Ovary (tissue), 9 donors: ENCODE data around the gene CDCA4. TPM values are rescaled to one million over a fixed set of nuclear protein-coding genes. Genes with fewer than 3 reads are reported as not detected.

Experiments
- DNase-seq, 5 donors: peaks; one replicate each; pipeline ENCODE4 v3.0.0-alpha.2; 2019 to 2020
- H3K27ac ChIP-seq, 2 donors: fragments of 200-600 bp; one replicate each; pipeline versions ENCODE4 v1.5.1 to v1.8.0; 2019 to 2022
- H3K27me3 ChIP-seq: fragments of 200-600 bp; one replicate; pipeline ENCODE4 v1.8.0; 2022
- H3K36me3 ChIP-seq: fragments of 200-600 bp; sonication (generic); one replicate; pipeline ENCODE4 v1.5.1; 2019
- H3K4me1 ChIP-seq: one replicate; pipeline ENCODE4 v1.8.1; 2013; ENCODE audit warnings: mild to moderate bottlenecking, moderate library complexity; ENCODE audit not compliant: insufficient read depth
- H3K4me3 ChIP-seq: fragments of 200-600 bp; sonication (generic); one replicate; pipeline ENCODE4 v1.5.1; 2017
- H3K9me3 ChIP-seq, 2 donors: fragments of 200-600 bp in 1 of 2; sonication (generic) in 1 of 2; one replicate each; pipeline versions ENCODE4 v1.5.1 to v1.8.1; 2013 to 2019; ENCODE audit warnings: mild to moderate bottlenecking in 1 of 2, moderate library complexity in 1 of 2
- EP300 ChIP-seq: sonication (generic); formaldehyde crosslinking; IDR thresholded peaks from one replicate; pipeline ENCODE4 v1.6.1; 2017; ENCODE audit warnings: antibody characterized with exemption
- POLR2A ChIP-seq: fragments of 450-650 bp; IDR thresholded peaks from one replicate; pipeline ENCODE4 v1.6.1; 2017; ENCODE audit warnings: antibody characterized with exemption, mild to moderate bottlenecking, moderate library complexity
- WGBS, 3 donors: extraction: QIAGEN DNeasy Blood & Tissue Kit in 1 of 3; methylation state at CpG; one replicate each; pipeline versions ENCODE4 v1.1.5 to v1.1.7; 2013 to 2017; 5-methylcytosine and 5-hydroxymethylcytosine counted together
- intact Hi-C, 4 donors: fragments of 100-400 bp; cut with DNase I; formaldehyde crosslinking; loops; one replicate each; pipeline versions ENCODE4 v1.11.0 to v1.15.1; 2022 to 2023
- polyA plus RNA-seq, 2 donors: library from polyadenylated mRNA; stranded (reverse); fragments of 200-250 nt in 1 of 2; fragments of 350-450 nt in 1 of 2; fragmentation: Illumina TruSeq in 1 of 2; extraction: RNeasy Lipid Tissue Mini Kit (QIAGEN cat#74804) in 1 of 2; gene quantifications; one replicate each; pipeline ENCODE4 v1.2.3, GENCODE V29; 2013 to 2014
- total RNA-seq, 7 donors: library from RNA; depleted of rRNA in 2 of 7; stranded (reverse); fragments of >200 nt in 2 of 7; fragmentation: NEBNext Ultra II Directional in 3 of 7; extraction: Animal tissue kit (Norgen Biotek cat#: 25700) in 3 of 7; gene quantifications; one replicate each; pipeline versions ENCODE4 v1.1.0 to v1.2.4, GENCODE V29; 2016 to 2023
- TF ChIP-seq, protein P1 (sequence below), 3 donors: fragments of 450-650 bp in 2 of 3; fragments of 200-600 bp in 1 of 3; IDR thresholded peaks; one replicate each; pipeline versions ENCODE4 v1.5.1 to v1.8.0; 2016 to 2022; ENCODE audit warnings: antibody characterized with exemption in 3 of 3, mild to moderate bottlenecking in 1 of 3
- donor health status: DM: no; HTN: no; CAD: no; lungs with moderate emphysema.
- donor health status: DM: no; HTN: no; CAD: no.
- donor health status: Bipolar disorder and iron deficiency.
- donor health status: DM: yes; HTN: yes; CAD: no.
- donor health status: DM: no; HTN: no; CAD: no.
- donor health status: DM: yes; HTN: yes; CAD: no.

CDCA4 gene
- total and polyA plus RNA-seq, 9 donors = 2.9 to 9.4 (median 7.4) TPM

DNA sequence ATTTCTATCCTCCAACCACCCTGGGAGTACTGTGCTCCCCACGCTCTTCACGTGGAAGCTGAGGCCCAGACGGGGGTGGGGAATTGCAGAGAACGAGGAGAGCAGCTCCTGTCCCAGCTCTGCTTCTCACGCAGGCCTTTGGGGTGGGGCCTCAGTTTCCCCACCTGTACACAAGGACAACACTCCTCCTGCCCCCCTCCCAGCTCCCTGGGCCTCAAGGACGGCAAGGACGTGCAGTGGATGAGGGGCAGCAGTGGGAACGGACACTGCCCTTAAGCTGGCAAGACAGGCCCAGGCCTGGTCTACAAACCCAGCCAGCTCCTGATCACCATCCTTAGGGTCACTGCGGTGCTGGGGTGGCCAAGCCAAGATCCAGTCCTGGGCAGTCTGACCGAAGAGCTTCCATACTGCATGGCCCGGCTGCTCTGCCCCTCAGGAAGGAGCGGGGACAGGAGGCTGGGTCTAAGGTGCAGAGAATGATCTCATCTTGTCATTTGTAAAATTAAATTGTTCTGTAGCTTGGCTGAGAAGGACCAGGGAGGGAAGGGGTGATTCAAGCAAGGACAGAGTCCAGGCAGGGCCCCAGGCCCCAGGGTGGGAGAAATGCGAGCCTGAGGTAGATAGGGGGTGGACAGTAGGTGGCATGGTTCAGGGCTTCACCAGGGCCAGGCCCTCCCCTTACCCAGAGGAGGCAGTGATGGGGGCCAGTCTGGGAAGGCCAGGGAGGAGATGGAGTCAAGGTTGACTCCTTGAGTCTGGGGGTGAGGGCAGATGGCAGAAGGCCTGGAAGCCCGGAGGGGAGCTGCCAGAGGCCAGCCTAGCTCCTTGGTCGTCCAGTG is 36.6 kb downstream of the CDCA4 start:
- no peak overlapping the region for H3K4me3 ChIP-seq
- peaks cover 4% of the 10 kb centered on the region for H3K4me1 ChIP-seq
- H3K27me3 ChIP-seq = no peaks in the 10 kb centered on the region
- no peaks in the 10 kb centered on the region for H3K9me3 ChIP-seq
- TF ChIP-seq EP300 = no peak
- no peak for TF ChIP-seq POLR2A
- TF ChIP-seq, protein P1, sequence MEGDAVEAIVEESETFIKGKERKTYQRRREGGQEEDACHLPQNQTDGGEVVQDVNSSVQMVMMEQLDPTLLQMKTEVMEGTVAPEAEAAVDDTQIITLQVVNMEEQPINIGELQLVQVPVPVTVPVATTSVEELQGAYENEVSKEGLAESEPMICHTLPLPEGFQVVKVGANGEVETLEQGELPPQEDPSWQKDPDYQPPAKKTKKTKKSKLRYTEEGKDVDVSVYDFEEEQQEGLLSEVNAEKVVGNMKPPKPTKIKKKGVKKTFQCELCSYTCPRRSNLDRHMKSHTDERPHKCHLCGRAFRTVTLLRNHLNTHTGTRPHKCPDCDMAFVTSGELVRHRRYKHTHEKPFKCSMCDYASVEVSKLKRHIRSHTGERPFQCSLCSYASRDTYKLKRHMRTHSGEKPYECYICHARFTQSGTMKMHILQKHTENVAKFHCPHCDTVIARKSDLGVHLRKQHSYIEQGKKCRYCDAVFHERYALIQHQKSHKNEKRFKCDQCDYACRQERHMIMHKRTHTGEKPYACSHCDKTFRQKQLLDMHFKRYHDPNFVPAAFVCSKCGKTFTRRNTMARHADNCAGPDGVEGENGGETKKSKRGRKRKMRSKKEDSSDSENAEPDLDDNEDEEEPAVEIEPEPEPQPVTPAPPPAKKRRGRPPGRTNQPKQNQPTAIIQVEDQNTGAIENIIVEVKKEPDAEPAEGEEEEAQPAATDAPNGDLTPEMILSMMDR (IDR thresholded peaks at IDR 0.05) = no peak
- peak in 1 of 5 donors; percentile 41 for DNase-seq
- intact Hi-C loops = loop anchor here in 2 of 4 donors (5.0 kb wide), 2 partner anchors 33 to 58 kb away; no protein-coding TSS in a partner anchor
- H3K36me3 ChIP-seq = no peaks in the 10 kb centered on the region
- no peak overlapping the region for H3K27ac ChIP-seq
- 88 to 91% (median 90%) methylated on average over 15 of the region's 15 CpGs for WGBS, 3 donors

DNA sequence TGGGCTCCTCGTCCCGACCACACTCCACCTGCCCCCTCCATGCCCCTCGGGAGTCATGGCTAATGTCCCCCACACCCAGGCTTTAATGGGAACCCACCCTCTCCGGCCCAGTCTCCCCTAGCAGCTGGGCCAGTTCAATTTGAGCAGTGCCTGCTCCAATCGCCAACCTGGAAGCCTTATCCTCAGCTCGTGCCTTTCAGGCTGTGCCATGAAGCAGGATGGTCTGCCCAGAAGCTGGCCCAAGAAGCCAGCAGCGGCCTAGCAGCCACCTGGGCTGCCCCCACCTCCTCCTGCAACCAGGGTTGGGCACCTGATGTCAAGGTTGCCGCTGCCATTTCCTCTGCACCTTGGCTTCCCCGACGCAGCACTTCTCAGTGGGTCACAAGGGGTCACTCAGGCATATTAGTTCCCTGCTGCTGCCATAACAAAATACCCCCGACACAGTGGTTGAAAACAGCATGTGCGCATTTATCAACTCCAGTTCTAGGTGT is 37.6 kb downstream of the CDCA4 start:
- H3K4me1 ChIP-seq = peaks cover 4% of the 10 kb centered on the region
- no peaks in the 10 kb centered on the region for H3K36me3 ChIP-seq
- peak in 2 of 5 donors; percentile 18 to 21 for DNase-seq
- no peak overlapping the region for H3K27ac ChIP-seq
- TF ChIP-seq POLR2A (no peak), EP300 (no peak)
- TF ChIP-seq, protein P1 (IDR thresholded peaks at IDR 0.05) = no peak
- H3K27me3 ChIP-seq = no peaks in the 10 kb centered on the region
- WGBS, 3 donors = 75 to 79% (median 78%) methylated on average over 12 of the region's 12 CpGs
- no peak overlapping the region for H3K4me3 ChIP-seq
- intact Hi-C loops = loop anchor here in 2 of 4 donors (5.0 kb wide), 2 partner anchors 34 to 59 kb away; no protein-coding TSS in a partner anchor
- H3K9me3 ChIP-seq = no peaks in the 10 kb centered on the region

DNA sequence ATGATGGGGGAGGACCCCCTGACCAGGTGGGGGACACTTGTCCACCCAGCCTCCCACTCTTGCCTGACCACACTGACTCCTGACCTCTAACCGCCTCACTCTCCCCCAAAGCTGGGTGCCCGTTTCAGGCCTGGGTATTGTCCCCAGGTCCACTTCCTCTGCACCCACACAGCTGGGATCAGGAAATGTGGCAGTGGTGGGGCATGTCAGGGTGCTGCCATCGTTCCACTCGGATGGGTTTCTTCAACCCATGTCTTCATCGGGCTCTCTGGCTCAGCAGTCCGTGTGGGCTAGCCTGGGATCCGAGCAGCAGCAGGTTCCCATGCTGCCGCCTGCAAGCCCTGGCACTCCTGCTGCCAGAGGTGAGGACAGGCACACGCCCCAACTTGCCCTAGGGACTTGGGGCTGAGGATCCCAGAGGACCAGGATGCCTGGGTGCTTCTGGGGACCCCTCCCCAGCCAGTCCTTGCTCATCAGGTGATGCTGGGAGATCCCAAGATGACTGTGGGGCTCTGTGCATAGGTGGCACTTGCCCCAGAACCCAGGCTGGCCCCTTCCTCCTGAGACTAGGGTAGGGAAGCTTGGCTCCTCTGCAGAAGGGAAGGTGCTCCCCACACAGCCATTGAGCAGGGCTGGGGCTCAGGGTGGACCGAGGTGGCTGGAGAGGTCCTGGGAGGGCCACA is 38.2 kb downstream of the CDCA4 start:
- DNase-seq = peak in 3 of 5 donors; percentile 12 to 31 (median 26)
- TF ChIP-seq, protein P1 (IDR thresholded peaks at IDR 0.05) = no peak
- TF ChIP-seq EP300 = no peak
- no peak for TF ChIP-seq POLR2A
- intact Hi-C loops = loop anchor here in 2 of 4 donors (5.0 kb wide), 2 partner anchors 35 to 60 kb away; no protein-coding TSS in a partner anchor
- Histone ChIP-seq H3K27ac (no peak overlapping the region), H3K9me3 (no peaks in the 10 kb centered on the region), H3K4me3 (no peak overlapping the region), H3K4me1 (peaks cover 4% of the 10 kb centered on the region), H3K36me3 (no peaks in the 10 kb centered on the region), H3K27me3 (no peaks in the 10 kb centered on the region)
- WGBS, 3 donors = 79 to 82% (median 80%) methylated on average over 10 of the region's 10 CpGs

DNA sequence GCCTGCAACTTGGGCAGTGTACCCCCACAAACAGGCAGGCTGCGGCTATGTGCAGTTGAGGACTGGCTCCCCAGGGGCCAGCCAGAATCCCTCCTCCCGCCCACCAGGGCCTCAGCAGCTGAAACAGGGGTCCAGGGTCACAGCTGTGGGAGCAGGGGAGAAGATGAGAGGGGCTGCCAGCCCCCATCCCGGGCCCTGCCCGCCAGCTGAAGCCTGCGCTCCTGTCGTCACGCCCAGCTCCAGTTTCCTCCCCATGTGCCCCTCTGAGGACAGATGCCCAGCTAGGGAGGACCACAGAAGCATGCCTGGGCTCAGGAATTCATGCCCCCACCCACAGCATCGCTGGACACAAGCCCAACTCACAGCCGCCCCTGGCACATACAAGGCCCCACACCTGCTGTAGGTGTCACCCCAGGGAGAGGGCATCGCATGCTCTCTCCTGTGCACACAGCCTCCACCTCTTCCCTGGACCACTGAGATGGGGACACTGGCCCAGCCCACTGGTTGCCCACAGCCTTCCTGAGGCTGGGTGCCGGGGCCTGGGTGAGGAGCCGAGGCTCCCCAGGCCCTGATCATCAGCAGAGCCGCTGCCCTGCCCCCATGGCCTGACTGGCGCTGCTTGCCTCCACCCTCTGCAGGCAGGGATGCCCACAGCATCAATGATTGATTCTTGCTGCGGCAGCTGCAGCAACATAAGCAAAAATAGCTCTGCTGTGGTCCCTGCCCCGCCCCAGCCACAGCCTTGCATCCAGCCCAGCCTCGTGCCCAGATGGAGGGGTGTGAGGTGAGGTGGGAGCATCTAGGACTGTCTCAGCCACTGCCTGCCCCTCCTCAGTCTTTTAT is 39.0 kb downstream of the CDCA4 start:
- H3K4me3 ChIP-seq = no peak overlapping the region
- H3K36me3 ChIP-seq = no peaks in the 10 kb centered on the region
- intact Hi-C loops = loop anchor here in 2 of 4 donors (5.0 kb wide), 2 partner anchors 35 to 60 kb away; no protein-coding TSS in a partner anchor
- H3K4me1 ChIP-seq = peaks cover 4% of the 10 kb centered on the region
- no peak overlapping the region for H3K27ac ChIP-seq
- no peaks in the 10 kb centered on the region for H3K9me3 ChIP-seq
- WGBS, 3 donors = 70 to 75% (median 74%) methylated on average over 16 to 17 of the region's 17 CpGs
- H3K27me3 ChIP-seq = no peaks in the 10 kb centered on the region
- no peak for TF ChIP-seq POLR2A
- TF ChIP-seq, protein P1 (IDR thresholded peaks at IDR 0.05) = no peak
- no peak for TF ChIP-seq EP300
- DNase-seq = peak in 3 of 5 donors; percentile 16 to 34 (median 20)
